DOHH2 (cell line): ENCODE results near the gene ADCY7.

Experiments
- EZH2phosphoT487 ChIP-seq: fragments of 200-600 bp; sonication (generic); IDR thresholded peaks from 2 replicates; pipeline ENCODE4 v1.6.1; 2017; ENCODE audit warnings: borderline replicate concordance, mild to moderate bottlenecking, antibody characterized with exemption, low read length, moderate library complexity, mixed read lengths
- TF ChIP-seq, protein P1 (sequence below): fragments of 200-600 bp; sonication (generic); IDR thresholded peaks from one replicate; pipeline ENCODE4 v1.5.1; 2014; ENCODE audit warnings: antibody characterized with exemption, mild to moderate bottlenecking, low read depth, low read length; ENCODE audit not compliant: poor library complexity, severe bottlenecking

DNA sequence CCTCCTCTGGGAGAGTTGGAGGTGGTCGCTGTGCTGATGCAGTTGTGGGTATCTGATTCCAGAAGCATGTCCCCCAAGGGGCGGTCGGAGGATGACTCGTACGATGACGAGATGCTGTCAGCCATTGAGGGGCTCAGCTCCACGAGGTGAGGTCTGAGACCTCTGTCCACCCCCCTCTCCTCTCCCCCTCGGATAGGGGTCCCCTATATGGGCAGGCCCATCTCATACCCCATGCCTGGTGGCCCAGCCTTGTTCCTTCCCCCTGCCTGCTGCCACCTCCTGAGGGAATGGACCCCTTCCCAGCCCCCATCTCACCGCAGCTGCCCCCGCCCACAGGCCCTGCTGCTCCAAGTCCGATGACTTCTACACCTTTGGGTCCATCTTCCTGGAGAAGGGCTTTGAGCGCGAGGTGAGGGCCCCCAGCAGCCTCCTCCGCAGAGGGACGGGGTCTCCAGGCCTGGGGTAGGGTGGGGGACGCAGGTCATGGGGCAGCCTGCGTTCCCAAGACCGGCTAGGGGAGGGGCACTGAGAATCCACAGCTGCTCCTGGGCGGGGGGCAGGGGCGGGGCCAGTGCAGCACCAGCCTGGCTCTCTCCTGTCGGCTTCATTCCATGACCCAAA, 39.2 kb downstream of the ADCY7 start:
- TF ChIP-seq EZH2phosphoT487, result no peak
- TF ChIP-seq, protein P1, sequence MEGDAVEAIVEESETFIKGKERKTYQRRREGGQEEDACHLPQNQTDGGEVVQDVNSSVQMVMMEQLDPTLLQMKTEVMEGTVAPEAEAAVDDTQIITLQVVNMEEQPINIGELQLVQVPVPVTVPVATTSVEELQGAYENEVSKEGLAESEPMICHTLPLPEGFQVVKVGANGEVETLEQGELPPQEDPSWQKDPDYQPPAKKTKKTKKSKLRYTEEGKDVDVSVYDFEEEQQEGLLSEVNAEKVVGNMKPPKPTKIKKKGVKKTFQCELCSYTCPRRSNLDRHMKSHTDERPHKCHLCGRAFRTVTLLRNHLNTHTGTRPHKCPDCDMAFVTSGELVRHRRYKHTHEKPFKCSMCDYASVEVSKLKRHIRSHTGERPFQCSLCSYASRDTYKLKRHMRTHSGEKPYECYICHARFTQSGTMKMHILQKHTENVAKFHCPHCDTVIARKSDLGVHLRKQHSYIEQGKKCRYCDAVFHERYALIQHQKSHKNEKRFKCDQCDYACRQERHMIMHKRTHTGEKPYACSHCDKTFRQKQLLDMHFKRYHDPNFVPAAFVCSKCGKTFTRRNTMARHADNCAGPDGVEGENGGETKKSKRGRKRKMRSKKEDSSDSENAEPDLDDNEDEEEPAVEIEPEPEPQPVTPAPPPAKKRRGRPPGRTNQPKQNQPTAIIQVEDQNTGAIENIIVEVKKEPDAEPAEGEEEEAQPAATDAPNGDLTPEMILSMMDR, result no peak
